GM18951 (cell line): ENCODE data around the gene ELAVL3.
"Not testable (repeated sequence)": the region's sequence is repeated elsewhere in the genome, so short reads cannot be mapped to it uniquely, and the experiment has no call there.

Experiments
- POLR2A ChIP-seq: IDR thresholded peaks from 4 replicates; pipeline ENCODE4 v1.6.1; 2011; ENCODE audit warnings: mild to moderate bottlenecking; ENCODE audit not compliant: insufficient read length, insufficient read depth; ENCODE audit errors: extremely low read depth
- in situ Hi-C: fragments of 300-500 bp; cut with MboI; formaldehyde crosslinking; loops from one replicate; pipeline ENCODE4 v1.12.0; 2022; ENCODE audit warnings: low sequenced_read_pairs, mixed read lengths, inconsistent platforms; ENCODE audit not compliant: unreplicated experiment

The ELAVL3 gene

DNA sequence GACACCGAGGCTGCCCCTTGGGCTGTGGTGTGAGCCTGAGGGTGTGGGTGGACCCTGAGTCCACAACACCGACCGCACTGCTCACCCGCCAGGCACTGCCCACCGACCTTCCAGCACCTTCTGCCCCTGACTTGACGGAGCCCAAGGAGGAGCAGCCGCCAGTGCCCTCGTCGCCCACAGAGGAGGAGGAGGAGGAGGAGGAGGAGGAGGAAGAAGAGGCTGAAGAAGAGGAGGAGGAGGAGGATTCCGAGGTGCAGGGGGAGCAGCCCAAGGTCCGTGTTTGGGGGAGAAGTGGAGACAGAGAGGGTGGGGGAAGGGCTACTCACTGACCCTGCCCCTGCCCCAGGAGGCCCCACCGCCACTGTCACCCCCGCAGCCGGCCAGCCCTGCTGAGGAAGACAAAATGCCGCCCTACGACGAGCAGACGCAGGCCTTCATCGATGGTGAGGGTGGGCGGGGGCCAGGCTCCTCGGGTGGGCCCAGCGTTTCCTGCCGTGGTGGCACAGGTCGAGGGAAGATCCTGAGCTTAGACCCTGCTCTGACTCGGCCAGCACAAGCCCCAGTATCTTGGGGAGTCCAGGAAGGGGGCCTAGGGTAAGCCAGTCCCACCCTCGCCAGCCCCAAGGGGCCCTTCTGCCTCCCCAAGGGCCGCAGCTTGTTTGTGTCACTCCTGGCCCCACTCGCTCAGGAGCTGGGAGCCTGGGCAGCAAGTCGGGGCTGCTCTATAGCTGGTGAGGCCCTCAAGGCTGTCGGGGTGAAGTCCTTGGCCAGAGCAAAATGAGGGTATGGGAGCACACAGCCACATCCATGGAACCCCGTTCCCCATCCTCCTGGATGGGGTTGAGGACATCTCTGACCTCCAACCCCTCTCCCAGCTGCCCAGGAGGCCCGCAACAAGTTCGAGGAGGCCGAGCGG, 33.2 kb downstream of the ELAVL3 start:
- TF ChIP-seq POLR2A: no peak
- in situ Hi-C loops: no loop called here

DNA sequence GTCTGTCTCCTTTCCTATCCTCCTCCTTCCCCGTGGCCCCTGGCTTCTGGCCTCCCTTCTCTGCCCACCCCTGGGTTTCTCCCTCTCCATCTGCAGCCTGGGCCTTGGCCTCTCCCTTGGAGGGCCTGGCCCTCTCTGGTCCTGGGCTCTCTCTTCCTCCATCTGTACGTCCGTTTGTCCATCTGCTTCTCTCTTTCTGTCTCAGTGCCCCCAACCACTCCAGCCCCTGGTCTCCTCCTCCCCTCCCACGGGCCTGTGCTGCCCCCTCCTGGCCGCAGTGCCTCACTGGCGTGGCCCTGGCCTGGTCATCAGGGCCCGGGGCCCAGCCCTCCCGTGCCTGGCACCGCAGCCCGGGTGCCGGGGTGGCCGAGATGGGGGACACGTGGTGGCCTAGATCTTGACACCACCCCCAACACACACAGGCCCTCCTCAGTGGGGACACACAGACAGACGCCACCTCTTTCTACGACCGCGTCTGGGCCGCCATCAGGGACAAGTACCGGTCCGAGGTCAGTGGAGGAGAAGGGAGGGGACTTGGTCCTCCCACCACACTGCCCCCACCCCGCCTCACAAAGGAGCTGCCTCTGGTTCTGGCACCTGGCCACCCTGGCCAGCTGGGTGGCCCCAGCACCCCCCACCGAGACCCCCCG, 34.1 kb downstream of the ELAVL3 start:
- TF ChIP-seq POLR2A: no peak
- in situ Hi-C loops: no loop called here

DNA sequence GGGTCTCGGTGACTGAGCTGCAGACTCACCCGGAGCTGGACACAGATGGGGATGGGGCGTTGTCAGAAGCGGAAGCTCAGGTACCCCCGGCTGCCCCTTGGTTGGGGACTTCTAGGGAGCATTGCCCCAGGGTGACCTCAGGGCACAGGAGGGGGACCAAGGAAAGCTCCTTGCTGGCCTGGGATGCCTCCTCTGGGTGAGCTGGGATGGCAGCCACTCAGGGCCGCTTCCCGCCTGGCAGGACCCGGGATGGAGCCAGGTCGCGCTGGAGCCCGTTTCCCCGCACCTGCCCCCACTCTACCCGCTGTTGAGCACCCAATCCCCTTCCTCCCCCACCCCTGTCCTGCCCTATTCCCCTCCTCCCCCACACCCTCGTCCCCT, 34.6 kb downstream of the ELAVL3 start:
- TF ChIP-seq POLR2A: no peak
- in situ Hi-C loops: no loop called here

DNA sequence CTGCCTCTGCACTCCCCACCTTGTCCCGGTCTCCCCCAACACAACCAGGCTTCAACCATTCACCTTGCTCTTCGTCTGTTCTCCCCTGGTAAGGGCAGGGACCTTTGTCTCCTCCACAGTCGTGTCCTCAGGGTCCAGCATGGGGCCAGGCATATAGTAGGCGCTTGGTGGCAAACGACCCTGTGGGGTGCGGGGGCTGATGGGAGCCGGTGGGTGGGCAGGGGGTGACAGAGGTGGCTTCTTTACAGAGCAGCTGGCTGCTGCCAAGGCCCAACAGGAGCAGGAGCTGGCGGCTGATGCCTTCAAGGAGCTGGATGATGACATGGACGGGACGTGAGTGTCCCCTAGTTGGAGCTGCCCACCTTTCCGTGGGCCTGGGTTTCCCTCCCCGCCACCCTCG, 35.7 kb downstream of the ELAVL3 start:
- in situ Hi-C loops: no loop called here
- no peak for TF ChIP-seq POLR2A

DNA sequence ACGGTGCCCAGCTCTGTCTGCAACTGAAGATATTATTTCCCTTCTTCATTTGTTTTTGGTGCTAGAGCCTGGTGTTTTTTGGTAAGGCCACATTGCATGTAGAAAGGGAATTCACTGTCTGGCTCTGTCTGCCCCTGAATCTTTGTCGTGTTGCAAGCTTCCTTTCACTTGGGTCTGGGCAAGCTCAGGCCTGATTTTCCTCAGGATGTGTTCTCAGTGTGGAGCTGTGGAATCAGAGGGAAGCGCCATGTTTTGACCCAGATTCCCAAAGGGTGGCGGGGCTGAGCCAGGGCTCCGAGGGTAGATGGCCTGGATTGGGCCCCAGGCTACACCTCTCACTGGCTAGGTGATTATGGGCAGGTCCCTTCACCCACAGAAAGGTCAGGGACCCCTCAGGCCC, 36.8 kb downstream of the ELAVL3 start:
- TF ChIP-seq POLR2A: no peak

DNA sequence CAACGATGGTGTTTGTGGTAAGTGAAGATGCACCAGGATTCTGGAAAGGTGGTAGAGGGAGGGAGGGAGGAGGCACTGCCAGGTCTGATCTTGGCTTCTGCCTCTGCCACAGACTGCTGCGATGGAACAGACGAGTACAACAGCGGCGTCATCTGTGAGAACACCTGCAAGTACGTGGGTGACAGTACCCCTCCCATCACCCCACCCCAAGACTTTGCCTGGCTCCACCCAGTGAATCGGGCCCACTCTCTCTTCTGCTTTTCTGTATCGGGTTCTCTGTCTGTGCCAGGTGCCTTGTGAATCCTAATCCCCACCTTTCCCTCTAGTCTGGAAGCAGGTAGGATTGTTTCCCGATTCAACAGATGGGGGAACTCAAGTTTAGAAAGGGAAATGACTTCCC, 42.9 kb downstream of the ELAVL3 start:
- no peak for TF ChIP-seq POLR2A
- in situ Hi-C loops: no loop called here

More for the DNA sequence above, 36.8 kb downstream of the ELAVL3 start:
- in situ Hi-C loops: no loop called here

DNA sequence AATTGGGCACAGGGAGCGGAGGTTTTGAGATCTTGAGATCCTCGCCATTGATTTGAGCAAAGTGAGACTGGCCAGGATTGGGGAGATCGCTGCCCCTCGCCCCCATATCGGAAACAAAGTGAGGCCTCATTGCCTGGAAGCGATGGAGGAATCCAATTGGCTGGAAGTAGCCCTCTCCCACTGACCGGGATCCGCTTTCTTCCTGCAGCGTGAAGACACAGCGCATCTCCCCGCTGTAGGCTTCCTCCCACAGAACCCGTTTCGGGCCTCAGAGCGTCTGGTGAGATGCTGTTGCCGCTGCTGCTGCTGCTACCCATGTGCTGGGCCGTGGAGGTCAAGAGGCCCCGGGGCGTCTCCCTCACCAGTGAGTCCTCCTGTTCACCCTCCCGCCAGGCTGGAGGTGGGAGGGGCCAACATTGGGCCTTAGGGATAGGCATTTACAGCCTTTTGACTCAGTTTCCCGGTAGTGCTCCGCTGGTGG, 45.0 kb downstream of the ELAVL3 start:
- TF ChIP-seq POLR2A: no peak
- in situ Hi-C loops: no loop called here

DNA sequence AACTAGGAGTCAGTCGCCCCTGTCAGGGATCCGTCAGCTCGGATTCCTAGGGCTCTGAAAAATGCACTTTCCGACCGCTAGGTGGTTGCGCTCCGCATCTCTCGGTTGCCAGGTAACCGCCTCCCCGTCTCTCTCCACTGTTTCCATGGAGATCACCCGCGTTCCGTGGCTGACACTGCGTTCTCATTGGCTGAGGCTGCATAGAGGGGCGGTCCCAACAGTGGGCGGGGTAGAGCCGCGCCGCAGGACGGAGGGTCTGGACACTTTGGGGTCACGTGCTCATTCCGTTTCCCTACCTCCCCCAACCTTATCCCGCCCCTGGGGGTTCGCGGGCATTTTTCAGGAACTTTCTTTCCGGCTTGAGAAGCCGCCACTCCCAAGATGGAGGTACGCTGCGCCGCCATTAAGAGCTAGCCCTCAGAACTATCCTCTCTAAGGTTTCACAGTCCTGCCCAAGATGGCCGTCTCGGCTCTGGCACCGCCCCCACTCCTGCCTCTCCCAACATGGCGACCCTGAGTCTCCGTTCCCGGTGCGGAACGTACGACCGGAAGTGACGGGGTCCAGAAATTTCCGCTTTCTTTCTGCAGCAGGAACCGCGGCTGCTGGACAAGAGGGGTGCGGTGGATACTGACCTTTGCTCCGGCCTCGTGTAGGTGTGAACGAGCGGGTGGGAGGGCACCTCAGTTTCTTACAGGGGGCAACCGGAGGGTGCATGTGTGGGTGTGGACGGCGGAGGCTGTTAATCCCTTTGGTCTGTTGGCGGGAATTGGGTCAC, 45.6 kb downstream of the ELAVL3 start, which contains the start of the genes ODAD3 and PRKCSH:
TSS of gene ODAD3 (minus strand) at position 65 of the 776 bp plus-strand sequence. CDS start 105 bp downstream, outside the sequence.
TSS of gene PRKCSH (plus strand) at position 579 of the 776 bp plus-strand sequence. CDS start 483 bp downstream, outside the sequence.
- in situ Hi-C loops: no loop called here
- peak; percentile 82 for TF ChIP-seq POLR2A

DNA sequence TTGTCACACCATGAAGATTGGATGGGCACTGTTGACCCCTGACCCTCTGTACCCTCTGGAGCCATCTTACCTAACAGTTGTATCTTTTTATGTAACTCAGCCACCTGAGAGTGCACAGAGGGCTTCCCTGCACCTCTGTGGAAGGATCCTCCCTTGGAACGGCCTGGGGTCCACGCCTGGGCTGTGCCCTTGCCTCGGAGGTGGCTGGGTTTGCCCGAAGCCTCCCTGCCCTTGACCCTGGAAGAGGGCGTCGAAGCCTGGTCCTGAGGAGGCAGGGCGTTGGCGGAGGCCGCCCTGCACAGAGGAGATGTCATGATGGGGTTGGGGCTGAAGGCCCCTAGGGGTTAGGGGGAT, 46.2 kb downstream of the ELAVL3 start:
- in situ Hi-C loops: no loop called here
- TF ChIP-seq POLR2A: no peak

DNA sequence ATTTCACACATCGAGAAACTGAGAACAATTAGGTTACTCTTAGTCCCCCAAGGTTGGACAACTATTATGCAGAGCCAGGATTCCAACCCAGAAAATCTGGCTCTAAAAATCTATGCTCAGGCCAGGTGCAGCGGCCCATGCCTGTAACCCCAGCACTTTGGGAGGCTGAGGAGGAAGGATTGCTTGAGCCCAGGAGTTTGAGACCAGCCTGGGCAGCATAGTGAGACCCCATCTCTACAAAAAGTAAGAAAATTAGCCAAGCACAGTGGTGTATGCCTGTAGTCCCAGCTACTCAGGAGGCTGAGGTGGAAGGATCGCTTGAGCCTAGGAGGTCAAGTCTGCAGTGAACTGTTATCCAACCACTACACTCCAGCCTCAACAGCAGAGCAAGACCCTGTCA, 47.3 kb downstream of the ELAVL3 start:
- in situ Hi-C loops: not testable (repeated sequence)

DNA sequence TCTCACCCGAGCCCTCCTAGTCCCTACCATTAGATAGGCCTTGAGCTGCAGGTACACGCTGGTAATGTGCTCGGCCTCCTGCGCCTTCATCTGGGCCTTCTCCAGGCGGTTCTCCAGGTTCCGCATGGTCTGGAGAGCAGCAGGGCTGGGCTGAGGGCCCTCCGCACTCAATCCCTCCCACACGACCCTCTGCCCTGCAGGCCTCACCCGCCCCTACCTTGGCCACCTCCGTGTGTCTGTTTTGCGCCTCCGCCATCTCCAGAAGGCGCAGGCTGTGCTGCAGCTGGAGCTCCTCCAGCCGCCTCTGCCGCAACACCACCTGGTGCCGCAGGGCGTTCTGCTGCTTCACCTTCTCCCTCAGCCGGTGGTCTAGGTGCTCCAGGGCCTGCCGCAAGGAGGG, 54.2 kb downstream of the ELAVL3 start:
- in situ Hi-C loops: no loop called here
- no peak for TF ChIP-seq POLR2A

DNA sequence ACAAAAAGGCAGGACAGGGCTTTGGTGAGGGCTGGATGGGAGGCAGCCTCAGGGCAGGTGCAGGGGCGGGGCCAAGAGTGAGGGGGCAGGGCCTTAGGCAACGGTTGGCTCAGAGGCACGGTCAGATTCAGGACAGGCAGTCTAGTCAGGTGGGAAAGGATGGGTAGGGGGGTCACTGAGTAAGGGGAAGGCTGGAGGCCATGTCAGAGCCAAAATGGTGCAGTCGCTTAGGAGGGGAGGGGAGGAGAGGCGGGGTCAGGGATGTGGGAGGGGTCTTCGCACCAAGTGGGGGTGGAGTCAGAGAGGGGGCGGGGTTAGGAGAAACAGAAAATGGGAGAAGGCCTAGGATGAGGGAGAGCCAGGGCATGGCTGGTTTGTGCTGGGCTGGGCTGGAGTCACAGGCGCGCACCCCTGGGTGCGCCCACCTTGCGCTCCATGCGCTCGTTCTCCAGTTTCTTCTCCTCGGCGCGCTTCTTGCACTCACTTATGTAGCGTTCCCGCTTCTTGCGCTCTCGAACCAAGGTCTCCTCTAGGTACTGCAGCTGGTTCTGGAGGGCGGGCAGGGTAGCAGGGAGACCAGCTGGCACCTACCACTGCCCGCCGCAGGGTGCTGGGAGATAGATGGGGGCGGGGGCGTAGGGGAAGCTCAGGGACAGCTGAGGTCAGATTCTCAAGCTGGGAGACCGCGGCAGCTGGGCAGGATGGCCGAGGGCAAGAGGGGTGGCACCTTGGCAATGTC, 55.0 kb downstream of the ELAVL3 start:
- in situ Hi-C loops: no loop called here
- TF ChIP-seq POLR2A: no peak
